NCI-H187 (cell line): Measurements from ENCODE around the gene ST6GALNAC5.
"Not testable (repeated sequence)": the region's sequence is repeated elsewhere in the genome, so short reads cannot be mapped to it uniquely, and the experiment has no call there.

Experiments
- DNase-seq, 2 experiments: peaks; one replicate each; lab custom pipeline; 2025; lab: John Stamatoyannopoulos, UW

ST6GALNAC5 gene

GRCh38 chr1:76867342-76868130 lies at the start of gene ST6GALNAC5:
ST6GALNAC5 (plus strand) TSS chr1:76867480.
- DNase-seq, result no peak

- DNase-seq, result no peak
Measured at GRCh38 chr1:76820028-76820427, 47.3 kb upstream of the ST6GALNAC5 start.

GRCh38 chr1:76822961-76823360 lies 44.3 kb upstream of the ST6GALNAC5 start:
- DNase-seq, result not testable (repeated sequence)

- no peak for DNase-seq
Measured at GRCh38 chr1:76824106-76824505, 43.2 kb upstream of the ST6GALNAC5 start.

- no peak for DNase-seq
Measured at GRCh38 chr1:76826072-76826845, 41.0 kb upstream of the ST6GALNAC5 start.

GRCh38 chr1:76827066-76827465 lies 40.2 kb upstream of the ST6GALNAC5 start:
- no peak for DNase-seq

- DNase-seq, result no peak
Measured at GRCh38 chr1:76830373-76830772, 36.9 kb upstream of the ST6GALNAC5 start.

- no peak for DNase-seq
Measured at GRCh38 chr1:76832521-76832920, 34.8 kb upstream of the ST6GALNAC5 start.

GRCh38 chr1:76833151-76833550 lies 34.1 kb upstream of the ST6GALNAC5 start:
- DNase-seq, result no peak

- DNase-seq, result no peak
Measured at GRCh38 chr1:76833856-76834255, 33.4 kb upstream of the ST6GALNAC5 start.

GRCh38 chr1:76835203-76835602 lies 32.1 kb upstream of the ST6GALNAC5 start:
- no peak for DNase-seq

- no peak for DNase-seq
Measured at GRCh38 chr1:76840278-76840677, 27.0 kb upstream of the ST6GALNAC5 start.

- no peak for DNase-seq
Measured at GRCh38 chr1:76841460-76841859, 25.8 kb upstream of the ST6GALNAC5 start.

- no peak for DNase-seq
Measured at GRCh38 chr1:76843821-76844464, 23.3 kb upstream of the ST6GALNAC5 start.

- DNase-seq, result no peak
Measured at GRCh38 chr1:76854255-76854654, 13.0 kb upstream of the ST6GALNAC5 start.

GRCh38 chr1:76856104-76856503 lies 11.2 kb upstream of the ST6GALNAC5 start:
- no peak for DNase-seq

GRCh38 chr1:76857138-76857537 lies 10.1 kb upstream of the ST6GALNAC5 start:
- no peak for DNase-seq

- DNase-seq, result no peak
Measured at GRCh38 chr1:76857973-76858372, 9.3 kb upstream of the ST6GALNAC5 start.

GRCh38 chr1:76861149-76861548 lies 6.1 kb upstream of the ST6GALNAC5 start:
- DNase-seq, result no peak

- DNase-seq, result no peak
Measured at GRCh38 chr1:76862447-76862846, 4.8 kb upstream of the ST6GALNAC5 start.

- no peak for DNase-seq
Measured at GRCh38 chr1:76864383-76864782, 2.9 kb upstream of the ST6GALNAC5 start.

- DNase-seq, result no peak
Measured at GRCh38 chr1:76865696-76866286, 1.5 kb upstream of the ST6GALNAC5 start.
